Transverse colon (tissue), 4 donors: ENCODE measurements around the gene NTN5.

Source experiments
- POLR2AphosphoS5 ChIP-seq, 3 donors: sonication (generic); formaldehyde crosslinking; IDR thresholded peaks; one replicate each; pipeline ENCODE4 v1.6.1; 2016; ENCODE audit warnings: antibody characterized with exemption in 3 of 3
- TF ChIP-seq, protein P1 (sequence below), 5 experiments: fragments of 200-600 bp in 3 of 5; fragments of 450-650 bp in 2 of 5; sonication (generic) in 3 of 5; IDR thresholded peaks; 1 replicate in 2 of 5; 2 replicates in 3 of 5; pipeline ENCODE4 v1.5.1; 2016 to 2017; ENCODE audit warnings: antibody characterized with exemption in 5 of 5, inconsistent platforms in 3 of 5, mild to moderate bottlenecking in 2 of 5, moderate library complexity in 1 of 5

DNA sequence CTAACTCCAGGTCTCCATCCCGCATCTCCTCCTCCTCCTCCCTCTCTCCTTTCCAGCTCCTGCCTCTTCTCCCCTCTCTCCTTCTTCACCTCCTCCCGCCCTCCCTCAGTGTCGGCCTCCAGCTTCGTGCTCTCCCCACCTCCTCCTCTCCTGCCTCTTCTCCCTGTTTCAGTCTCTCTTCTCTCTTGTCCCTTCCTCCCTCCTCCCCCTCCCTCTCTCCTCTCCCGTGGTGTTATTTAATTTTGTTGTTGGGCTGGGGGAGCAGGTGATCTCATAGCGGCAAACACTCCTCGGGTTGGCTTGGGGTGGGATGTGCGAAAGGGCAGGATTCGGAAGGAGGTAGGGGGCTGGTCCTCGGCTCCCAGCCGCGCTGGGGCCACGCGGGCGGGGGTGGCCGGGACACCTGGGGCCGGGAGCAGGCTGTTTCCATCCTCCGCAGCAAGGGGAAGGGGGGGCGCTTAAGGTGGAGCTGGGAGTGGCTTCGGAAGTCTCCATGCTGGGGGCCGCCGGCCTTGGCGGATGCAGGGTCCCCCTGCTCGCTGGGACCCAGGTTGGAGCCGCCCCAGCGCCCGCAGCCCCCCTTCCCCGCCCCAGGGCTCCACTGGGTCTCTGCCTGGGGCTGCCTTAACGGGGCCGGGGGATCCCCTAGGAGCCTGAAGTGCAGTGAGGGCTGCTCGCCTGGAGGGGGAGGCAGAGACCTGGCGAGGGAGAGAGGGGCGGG lies 26.7 kb downstream of the NTN5 start, which contains the start of gene CA11:
- TF ChIP-seq, protein P1, sequence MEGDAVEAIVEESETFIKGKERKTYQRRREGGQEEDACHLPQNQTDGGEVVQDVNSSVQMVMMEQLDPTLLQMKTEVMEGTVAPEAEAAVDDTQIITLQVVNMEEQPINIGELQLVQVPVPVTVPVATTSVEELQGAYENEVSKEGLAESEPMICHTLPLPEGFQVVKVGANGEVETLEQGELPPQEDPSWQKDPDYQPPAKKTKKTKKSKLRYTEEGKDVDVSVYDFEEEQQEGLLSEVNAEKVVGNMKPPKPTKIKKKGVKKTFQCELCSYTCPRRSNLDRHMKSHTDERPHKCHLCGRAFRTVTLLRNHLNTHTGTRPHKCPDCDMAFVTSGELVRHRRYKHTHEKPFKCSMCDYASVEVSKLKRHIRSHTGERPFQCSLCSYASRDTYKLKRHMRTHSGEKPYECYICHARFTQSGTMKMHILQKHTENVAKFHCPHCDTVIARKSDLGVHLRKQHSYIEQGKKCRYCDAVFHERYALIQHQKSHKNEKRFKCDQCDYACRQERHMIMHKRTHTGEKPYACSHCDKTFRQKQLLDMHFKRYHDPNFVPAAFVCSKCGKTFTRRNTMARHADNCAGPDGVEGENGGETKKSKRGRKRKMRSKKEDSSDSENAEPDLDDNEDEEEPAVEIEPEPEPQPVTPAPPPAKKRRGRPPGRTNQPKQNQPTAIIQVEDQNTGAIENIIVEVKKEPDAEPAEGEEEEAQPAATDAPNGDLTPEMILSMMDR (IDR thresholded peaks at IDR 0.05), result peak; percentile 87 to 94 (median 90)
- peak in 1 of 3 donors; percentile 33 for TF ChIP-seq POLR2AphosphoS5 (IDR thresholded peaks at IDR 0.05)
